Anterior cingulate cortex (tissue), 58 donors: ENCODE results near the gene STK32B.
A peak's percentile ranks its signal among the peaks of the same experiment; 100 is the strongest.

Source experiments
- DNase-seq, 58 donors: peaks; one replicate each; lab custom pipeline; 2025; lab: John Stamatoyannopoulos, UW

The STK32B gene

GRCh38 chr4:5029447-5029846 is 21.8 kb upstream of the STK32B start:
- DNase-seq, result no peak

GRCh38 chr4:5030221-5030620 is 21.1 kb upstream of the STK32B start:
- DNase-seq, result no peak

DNA sequence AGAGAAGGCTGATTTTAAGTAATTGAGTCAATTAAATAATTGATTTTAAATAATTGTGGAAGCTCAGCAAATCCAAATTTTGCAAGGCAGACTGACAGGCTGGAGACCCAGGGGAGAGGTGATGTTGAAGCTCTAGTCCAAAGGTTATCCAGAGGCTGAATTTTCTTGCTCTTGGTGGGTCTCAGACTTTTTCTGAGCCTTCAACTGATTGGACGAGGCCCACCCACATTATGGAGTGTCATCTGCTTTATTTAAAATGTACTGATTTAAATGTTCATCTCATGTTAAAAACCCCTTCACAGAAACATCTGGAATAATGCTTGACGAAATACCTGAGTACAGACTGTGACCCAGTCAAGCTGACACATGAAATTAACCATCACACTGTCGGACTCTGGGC is 20.4 kb upstream of the STK32B start:
- DNase-seq, result no peak

DNA sequence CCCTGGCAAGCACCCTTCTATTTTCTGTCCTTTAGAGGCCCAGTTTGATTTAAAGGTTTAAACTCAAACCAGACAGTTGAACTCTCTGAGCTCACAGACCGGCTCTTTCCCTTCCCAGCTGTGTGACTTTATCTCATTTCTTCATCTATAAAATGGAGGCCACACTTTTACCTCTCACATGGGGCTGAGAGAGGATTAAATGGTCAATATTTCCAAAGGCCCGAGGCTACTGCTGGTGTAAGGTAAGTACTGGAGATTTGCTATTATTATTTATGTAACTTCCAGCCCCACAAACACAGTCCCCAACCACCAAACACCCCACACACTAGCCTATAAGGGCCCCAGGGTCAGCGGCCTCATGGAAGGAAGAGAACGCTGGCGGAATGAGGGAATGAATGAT is 18.5 kb upstream of the STK32B start:
- no peak for DNase-seq

GRCh38 chr4:5033281-5033841 is 17.9 kb upstream of the STK32B start:
- peak in 1 of 58 donors; percentile 6 for DNase-seq

GRCh38 chr4:5034206-5034605 is 17.1 kb upstream of the STK32B start:
- DNase-seq, result no peak

DNA sequence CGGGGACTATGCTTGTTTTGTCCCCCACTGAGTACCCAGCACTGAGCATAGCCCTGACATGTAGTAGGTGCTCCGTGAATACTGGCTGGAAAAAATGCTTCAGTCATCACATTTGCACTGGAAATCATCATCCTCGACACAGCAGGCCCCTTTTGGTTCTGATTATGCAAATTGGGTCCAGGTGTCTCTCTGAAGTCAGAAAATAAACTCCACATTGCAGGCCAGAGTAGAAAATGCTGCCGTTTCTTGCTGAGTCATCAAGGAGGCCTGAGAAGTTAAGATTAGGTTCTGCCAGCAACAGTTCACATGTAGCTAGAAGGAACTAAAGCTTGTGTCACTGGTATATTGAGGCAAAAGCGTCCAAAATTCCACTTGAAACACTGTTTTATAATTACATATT is 15.0 kb upstream of the STK32B start:
- DNase-seq, result no peak

DNA sequence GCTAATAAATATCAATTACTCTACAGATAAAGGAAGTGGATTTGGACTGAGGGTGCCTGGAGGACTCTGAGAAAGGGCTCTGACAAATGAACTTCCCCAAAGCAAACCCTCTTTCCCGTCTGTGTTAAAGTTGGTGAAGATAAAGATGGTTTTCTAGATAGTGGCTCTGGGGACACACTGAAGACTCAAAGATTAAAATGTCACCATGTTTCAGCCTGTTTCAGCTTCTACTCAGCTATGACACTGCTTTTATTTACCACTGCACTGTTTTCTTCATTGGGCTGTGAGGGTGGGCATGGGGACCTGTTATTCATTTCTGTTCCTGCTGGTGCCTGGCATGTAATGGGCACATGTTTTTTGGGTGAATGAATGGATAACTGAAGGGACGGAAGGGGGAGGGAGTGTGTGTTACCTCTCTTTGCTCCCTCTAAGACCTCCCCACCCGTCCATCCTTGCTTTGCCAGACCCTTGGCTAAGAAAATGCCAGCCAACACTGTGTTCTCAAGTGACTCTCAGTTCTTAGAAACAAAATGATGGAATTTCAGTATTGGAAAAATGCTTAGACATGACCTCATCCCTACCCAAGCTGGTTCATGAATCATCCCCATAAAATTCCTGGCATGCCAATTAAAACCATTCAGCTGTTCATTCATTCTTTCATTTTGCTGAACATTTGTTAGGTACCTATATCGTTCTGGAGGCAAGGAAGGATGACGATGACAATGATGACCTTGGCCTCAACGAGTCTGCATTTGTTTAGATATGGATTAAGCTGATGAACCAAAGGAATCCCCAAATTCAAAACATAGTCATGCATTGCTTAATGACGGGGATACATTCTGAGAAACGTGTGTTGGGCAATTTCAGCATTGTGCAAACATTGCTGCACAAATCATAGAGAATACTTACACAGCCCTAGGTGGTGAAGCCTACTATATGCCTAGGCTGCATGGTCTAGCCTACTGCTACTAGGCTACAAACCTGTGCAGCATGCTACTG is 13.4 kb upstream of the STK32B start:
- no peak for DNase-seq

- no peak for DNase-seq
Observed at GRCh38 chr4:5039800-5040199, 11.5 kb upstream of the STK32B start.

GRCh38 chr4:5040856-5041620 is 10.2 kb upstream of the STK32B start:
- DNase-seq, result no peak

GRCh38 chr4:5041699-5042098 is 9.6 kb upstream of the STK32B start:
- no peak for DNase-seq

- DNase-seq, result peak in 1 of 58 donors; percentile 6
Observed at GRCh38 chr4:5043579-5043978, 7.7 kb upstream of the STK32B start.

DNA sequence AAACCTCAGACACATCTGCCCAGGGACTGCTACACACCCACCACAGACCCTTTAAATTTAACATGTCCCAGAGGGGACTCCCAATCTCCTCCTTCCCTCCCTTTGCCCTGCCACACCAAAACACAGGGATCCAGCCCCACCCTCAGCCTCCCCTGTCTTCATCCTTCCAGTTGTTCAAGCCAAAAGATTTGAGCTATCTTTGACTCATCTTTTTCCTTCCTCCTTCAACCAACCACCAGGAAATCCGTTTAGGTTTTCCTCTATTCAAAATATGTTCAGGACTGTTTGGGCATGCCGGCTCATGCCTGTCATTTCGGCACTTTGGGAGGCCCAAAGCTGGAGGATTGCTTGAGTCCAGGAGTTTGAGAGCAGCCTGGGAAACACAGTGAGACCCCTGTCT is 6.9 kb upstream of the STK32B start:
- DNase-seq, result no peak

DNA sequence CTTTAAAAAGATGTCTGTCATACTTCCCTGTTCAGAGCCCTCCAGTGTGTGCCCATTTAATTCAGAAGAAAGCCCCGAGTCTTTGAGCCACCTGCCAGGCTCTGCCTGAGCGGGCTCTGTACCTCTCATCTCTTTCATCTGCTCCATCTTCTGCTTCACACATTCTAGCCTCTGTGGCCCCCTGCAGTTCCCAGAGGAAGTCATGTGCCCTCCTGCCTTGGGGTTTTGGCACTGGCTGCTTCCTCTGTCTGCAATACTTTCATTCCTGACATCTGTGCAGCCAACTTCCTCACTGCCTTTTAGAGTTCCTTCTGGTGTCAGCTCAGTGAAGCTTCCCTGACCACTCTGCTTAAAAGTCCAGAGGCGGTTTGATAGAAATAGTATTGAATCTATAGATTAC is 6.2 kb upstream of the STK32B start:
- peak in 14 of 58 donors; percentile 8 to 36 (median 20) for DNase-seq

- no peak for DNase-seq
Observed at GRCh38 chr4:5048721-5049120, 2.6 kb upstream of the STK32B start.

GRCh38 chr4:5050520-5051277 is 581 bp upstream of the STK32B start:
- DNase-seq, result peak in 56 of 58 donors; percentile 6 to 83 (median 47)

- DNase-seq, result no peak
Observed at GRCh38 chr4:5052204-5052702, 973 bp downstream of the STK32B start.

DNA sequence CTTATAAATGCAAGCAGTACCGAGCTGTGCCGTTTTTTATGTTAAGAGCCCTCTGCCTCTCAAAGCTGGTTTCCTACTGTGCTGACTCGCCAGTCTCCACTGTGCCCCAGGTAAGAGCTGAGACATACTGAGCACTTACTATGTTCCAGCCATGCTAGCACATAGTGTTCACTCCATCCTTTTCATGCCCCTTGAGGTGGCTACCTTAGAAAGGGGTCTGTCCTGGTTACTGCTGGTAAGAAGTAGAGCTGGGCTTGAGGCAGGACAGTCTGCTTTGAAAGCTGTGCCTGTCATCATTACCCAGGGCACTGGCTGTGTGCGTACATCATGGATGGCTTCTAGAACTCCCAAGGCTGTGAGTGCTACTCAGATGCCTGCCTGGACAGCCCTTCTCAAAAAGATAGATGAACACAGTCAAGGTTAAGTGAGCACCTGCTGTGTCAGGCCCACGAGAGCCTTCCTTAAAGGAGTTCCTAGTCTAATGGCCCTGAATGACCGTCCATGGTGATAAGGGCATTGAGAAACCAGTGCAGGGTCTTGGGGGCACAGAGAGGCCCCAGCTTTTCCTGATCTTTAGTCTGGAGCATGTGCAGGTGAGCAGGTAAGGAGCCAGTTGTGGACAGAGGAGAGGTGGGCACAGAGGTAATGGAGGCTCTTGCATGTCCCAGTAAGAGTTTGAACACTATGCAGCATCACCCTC is 1.6 kb downstream of the STK32B start:
- DNase-seq, result no peak

DNA sequence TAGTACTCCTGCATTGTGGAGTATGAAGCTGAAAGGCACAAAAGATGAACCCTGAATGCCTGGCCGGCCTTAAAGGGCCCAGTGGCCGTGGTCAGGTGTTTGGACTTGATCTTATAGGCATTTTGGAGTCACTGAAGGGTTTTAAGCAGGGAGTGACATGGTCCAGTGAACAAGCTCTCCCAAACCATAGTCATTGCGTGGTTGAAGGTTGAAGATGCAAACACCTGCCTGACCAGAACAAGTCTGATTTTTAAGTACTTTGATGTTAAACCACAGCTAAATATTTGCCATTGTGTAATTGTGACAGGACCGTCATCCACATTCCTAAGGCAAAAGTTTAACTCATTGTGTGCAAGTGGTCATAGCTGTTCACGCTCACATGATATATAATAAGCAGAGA is 3.3 kb downstream of the STK32B start:
- DNase-seq, result no peak

- no peak for DNase-seq
Observed at GRCh38 chr4:5055411-5055810, 4.1 kb downstream of the STK32B start.
